GM12878 (cell line): ENCODE measurements around the gene VEZF1. TPM values are rescaled to one million over a fixed set of nuclear protein-coding genes. Genes with fewer than 3 reads are reported as not detected.

Experiments
- ATAC-seq: fragments of 200-7000 bp; cut with Tn5 transposase; 3 replicates; pipeline ENCODE4 v1.9.1; 2020; ENCODE audit warnings: mild to moderate bottlenecking, moderate library complexity
- BruUV-seq: library from RNA; stranded (reverse); fragments of 400-500 nt; replicated peaks from 2 replicates; lab custom pipeline; 2021; lab: Mats Ljungman, UMichigan
- CTCF ChIA-PET: fragments of 300-600 bp; sonication (Branson Sonifier 250); formaldehyde crosslinking; extraction: SDS; loops from one replicate; lab custom pipeline; 2021; ENCODE audit warnings: inconsistent platforms; lab: Yijun Ruan, JAX
- POLR2A ChIA-PET: fragments of 350-600 bp; formaldehyde crosslinking; extraction: SDS; loops from one replicate; lab custom pipeline; 2021; ENCODE audit warnings: inconsistent platforms; lab: Charles Lee
- RAD21 ChIA-PET: fragments of 300-600 bp; sonication (Branson Sonifier 250); formaldehyde crosslinking; loops from one replicate; lab custom pipeline; 2023; ENCODE audit warnings: antibody characterized with exemption; ENCODE audit not compliant: unreplicated experiment; lab: Charles Lee
- SMC1A ChIA-PET: fragments of 300-600 bp; sonication (Branson Sonifier 250); formaldehyde crosslinking; loops from one replicate; lab custom pipeline; 2023; ENCODE audit not compliant: unreplicated experiment, uncharacterized antibody; lab: Charles Lee
- DNase-seq: peaks from one replicate; pipeline ENCODE4 v3.0.0-alpha.2; 2011; ENCODE audit warnings: low read depth, low spot score
- FAIRE-seq: peaks from 3 replicates; lab custom pipeline; 2011; peaks lifted over from hg19 to GRCh38; lab: Jason Lieb, UNC
- H2AFZ ChIP-seq: 2 replicates; pipeline ENCODE4 v1.6.0; 2011; ENCODE audit warnings: low read depth, low read length, control low read depth; ENCODE audit not compliant: control insufficient read depth
- H3K27ac ChIP-seq: 2 replicates; pipeline ENCODE4 v1.5.1; 2011; ENCODE audit warnings: control low read depth; ENCODE audit not compliant: control insufficient read depth, insufficient read depth
- H3K27me3 ChIP-seq, 2 experiments: replicated peaks in 1 of 2; 2 replicates each; pipeline versions ENCODE4 v1.6.0 to v1.6.1; 2011; ENCODE audit warnings: low read length in 1 of 2; ENCODE audit not compliant: control insufficient read depth in 2 of 2, insufficient read depth in 2 of 2
- H3K36me3 ChIP-seq, 2 experiments: 2 replicates each; pipeline ENCODE4 v1.5.1; 2011; ENCODE audit warnings: low read length in 1 of 2; ENCODE audit not compliant: control insufficient read depth in 2 of 2, insufficient read depth in 2 of 2
- H3K4me1 ChIP-seq: 2 replicates; pipeline ENCODE4 v1.6.1; 2011; ENCODE audit warnings: mild to moderate bottlenecking, low read length, moderate library complexity, mixed read lengths; ENCODE audit not compliant: control insufficient read depth, insufficient read depth
- H3K4me2 ChIP-seq: 2 replicates; pipeline ENCODE4 v1.6.0; 2011; ENCODE audit warnings: control low read depth; ENCODE audit not compliant: control insufficient read depth, insufficient read depth
- H3K4me3 ChIP-seq: fragments of 200-600 bp; sonication (generic); 2 replicates; pipeline ENCODE4 v1.5.1; 2016
- H3K79me2 ChIP-seq: 2 replicates; pipeline ENCODE4 v1.6.0; 2011; ENCODE audit warnings: low read length; ENCODE audit not compliant: control insufficient read depth, insufficient read depth
- H3K9ac ChIP-seq: 2 replicates; pipeline ENCODE4 v1.8.0; 2011; ENCODE audit warnings: low read length, control low read depth, mixed read lengths; ENCODE audit not compliant: control insufficient read depth, insufficient read depth
- H3K9me3 ChIP-seq: replicated peaks from 3 replicates; pipeline ENCODE4 v1.5.1; 2011; ENCODE audit warnings: mild to moderate bottlenecking, low read length; ENCODE audit not compliant: control insufficient read depth, insufficient read depth
- H4K20me1 ChIP-seq: 2 replicates; pipeline ENCODE4 v1.6.0; 2011; ENCODE audit not compliant: control insufficient read depth, insufficient read depth
- CBX5 ChIP-seq: sonication (generic); IDR thresholded peaks from 2 replicates; pipeline ENCODE4 v1.6.1; 2016; ENCODE audit warnings: low read depth, moderate library complexity, mild to moderate bottlenecking, inconsistent platforms
- CHD4 ChIP-seq: fragments of 200-600 bp; sonication (generic); IDR thresholded peaks from 2 replicates; pipeline ENCODE4 v1.6.1; 2016; ENCODE audit warnings: mild to moderate bottlenecking
- HCFC1 ChIP-seq: fragments of 150-350 bp; IDR thresholded peaks from 2 replicates; pipeline ENCODE4 v1.6.1; 2014; ENCODE audit warnings: low read length
- IKZF2 ChIP-seq, 2 experiments: fragments of 450-650 bp; IDR thresholded peaks; 2 replicates each; pipeline ENCODE4 v1.6.1; 2017; ENCODE audit warnings: mild to moderate bottlenecking in 2 of 2, moderate library complexity in 2 of 2
- KAT2A ChIP-seq: conservative IDR thresholded peaks from 2 replicates; pipeline ENCODE4 v1.6.1; 2011; ENCODE audit warnings: low read depth, low read length; ENCODE audit not compliant: control insufficient read depth
- LARP7 ChIP-seq: fragments of 450-650 bp; IDR thresholded peaks from 2 replicates; pipeline ENCODE4 v1.6.1; 2017; ENCODE audit warnings: mild to moderate bottlenecking
- NR2C2 ChIP-seq: IDR thresholded peaks from 2 replicates; pipeline ENCODE4 v1.6.1; 2011; ENCODE audit warnings: borderline replicate concordance, low read depth; ENCODE audit not compliant: control insufficient read depth, insufficient read length
- NRF1 ChIP-seq: conservative IDR thresholded peaks from 2 replicates; pipeline ENCODE4 v1.6.1; 2011; ENCODE audit warnings: mild to moderate bottlenecking, low read depth, low read length, improper control_type of control experiment
- RFX5 ChIP-seq: IDR thresholded peaks from 2 replicates; pipeline ENCODE4 v1.6.1; 2011; ENCODE audit warnings: low read depth, low read length, improper control_type of control experiment
- RUNX3 ChIP-seq: IDR thresholded peaks from 2 replicates; pipeline ENCODE4 v1.6.1; 2012; ENCODE audit warnings: low read length, inconsistent platforms
- SKIL ChIP-seq: fragments of 450-650 bp; IDR thresholded peaks from 2 replicates; pipeline ENCODE4 v1.6.1; 2017; ENCODE audit warnings: mild to moderate bottlenecking, low read depth, inconsistent platforms; ENCODE audit not compliant: poor library complexity, severe bottlenecking
- TAF1 ChIP-seq: IDR thresholded peaks from 2 replicates; pipeline ENCODE4 v1.6.1; 2011; ENCODE audit warnings: mild to moderate bottlenecking, low read depth, low read length, borderline replicate concordance
- TBL1XR1 ChIP-seq: IDR thresholded peaks from 2 replicates; pipeline ENCODE4 v1.6.1; 2012; ENCODE audit warnings: low read depth, low read length, improper control_type of control experiment
- YBX1 ChIP-seq: fragments of 450-650 bp; IDR thresholded peaks from 2 replicates; pipeline ENCODE4 v1.6.1; 2016; ENCODE audit warnings: antibody characterized with exemption
- ZNF274 ChIP-seq: IDR thresholded peaks from one replicate; pipeline ENCODE4 v1.8.0; 2011; ENCODE audit not compliant: insufficient read length, insufficient read depth
- whole genome bisulfite sequencing: methylation state at CpG from one replicate; pipeline ENCODE4 v1.1.6; 2016; ENCODE audit warnings: low lambda C conversion rate; ENCODE audit not compliant: insufficient replicate concordance, insufficient coverage; ENCODE audit errors: missing lambda C conversion rate; 5-methylcytosine and 5-hydroxymethylcytosine counted together
- in situ Hi-C: fragments of 300-500 bp; cut with MboI; formaldehyde crosslinking; loops from 9 replicates; pipeline ENCODE4 v1.14.3; 2018; ENCODE audit warnings: mixed read lengths
- intact Hi-C: fragments of 100-400 bp; cut with micrococcal nuclease; formaldehyde crosslinking; loops from one replicate; pipeline ENCODE4 v1.14.2; 2022; ENCODE audit not compliant: unreplicated experiment
- polyA plus RNA-seq, 11 experiments: library from polyadenylated mRNA; depleted of rRNA in 4 of 11; unstranded in 6 of 11; stranded (reverse) in 5 of 11; fragments of >200 nt; fragmentation: Nextera tagmentation in 4 of 11; fragmentation: Illumina TruSeq in 1 of 11; extraction: Ambion mirVana in 4 of 11; extraction: Trizol in 1 of 11; gene quantifications; 1 replicate in 1 of 11; 2 replicates in 10 of 11; pipeline versions ENCODE4 v1.2.1 to v1.2.3, GENCODE V29; 2011 to 2016; ENCODE audit warnings: inconsistent platforms in 2 of 11, missing spikeins in 2 of 11, low read depth in 1 of 11
- total RNA-seq, 4 experiments: library from RNA; depleted of rRNA in 3 of 4; stranded (reverse); fragments of >200 nt in 3 of 4; fragmentation: Illumina TruSeq in 1 of 4; extraction: Trizol in 1 of 4; gene quantifications; 2 replicates each; pipeline versions ENCODE4 v1.2.1 to v1.2.3, GENCODE V29; 2013 to 2021
- TF ChIP-seq, protein P1 (sequence below): fragments of 150-350 bp; IDR thresholded peaks from 2 replicates; pipeline ENCODE4 v1.6.1; 2016; ENCODE audit warnings: low read depth, low read length

Gene VEZF1
- total and polyA plus RNA-seq, 10 of the 15 experiments (the other 5 are each of a cell fraction or from before 2014, with no cell fraction given), result 9.5 to 28.2 (median 20.3) TPM

GRCh38 chr17:57948169-57948554 lies 39.9 kb downstream of the VEZF1 start:
- no TSS peak for BruUV-seq
- Histone ChIP-seq H3K36me3 (no peaks in the 10 kb centered on the region), H4K20me1 (no peaks in the 10 kb centered on the region), H3K4me3 (no peak overlapping the region), H3K4me1 (peaks cover 47% of the 10 kb centered on the region), H3K27ac (no peak overlapping the region), H2AFZ (no peak overlapping the region), H3K4me2 (no peak overlapping the region), H3K27me3 (no peaks in the 10 kb centered on the region), H3K79me2 (no peaks in the 10 kb centered on the region), H3K9me3 (no peaks in the 10 kb centered on the region), H3K9ac (no peak overlapping the region)
- intact Hi-C loops (loop anchor here (5.0 kb wide), 1 partner anchor 39 kb away; the partner anchor contains the start of gene VEZF1), in situ Hi-C loops (no loop called here)
- ChIA-PET CTCF (interaction anchor here (1.0 to 8.1 kb wide), 15 partner anchors 9 to 90 kb away, joined by 3 to 77 read pairs (median 9); no protein-coding TSS in a partner anchor), RAD21 (interaction anchor here (1.0 to 9.4 kb wide), 8 partner anchors 8 to 59 kb away, joined by 3 to 100 read pairs (median 12); partner anchors contain the start of gene SRSF1), POLR2A (interaction anchor here (1.0 to 4.8 kb wide), 6 partner anchors 9 to 60 kb away, joined by 3 to 51 read pairs (median 6); no protein-coding TSS in a partner anchor), SMC1A (interaction anchor here (1.1 to 10.2 kb wide), 9 partner anchors 10 to 97 kb away, joined by 3 to 138 read pairs (median 12); no protein-coding TSS in a partner anchor)
- TF ChIP-seq TBL1XR1 (no peak), NRF1 (no peak), YBX1 (no peak), KAT2A (no peak), IKZF2 (IDR thresholded peaks at IDR 0.05) (no peak), HCFC1 (no peak), TAF1 (no peak), RFX5 (no peak), SKIL (no peak), ZNF274 (no peak), LARP7 (no peak), CHD4 (no peak), CBX5 (no peak), RUNX3 (no peak), NR2C2 (no peak)
- TF ChIP-seq, protein P1, sequence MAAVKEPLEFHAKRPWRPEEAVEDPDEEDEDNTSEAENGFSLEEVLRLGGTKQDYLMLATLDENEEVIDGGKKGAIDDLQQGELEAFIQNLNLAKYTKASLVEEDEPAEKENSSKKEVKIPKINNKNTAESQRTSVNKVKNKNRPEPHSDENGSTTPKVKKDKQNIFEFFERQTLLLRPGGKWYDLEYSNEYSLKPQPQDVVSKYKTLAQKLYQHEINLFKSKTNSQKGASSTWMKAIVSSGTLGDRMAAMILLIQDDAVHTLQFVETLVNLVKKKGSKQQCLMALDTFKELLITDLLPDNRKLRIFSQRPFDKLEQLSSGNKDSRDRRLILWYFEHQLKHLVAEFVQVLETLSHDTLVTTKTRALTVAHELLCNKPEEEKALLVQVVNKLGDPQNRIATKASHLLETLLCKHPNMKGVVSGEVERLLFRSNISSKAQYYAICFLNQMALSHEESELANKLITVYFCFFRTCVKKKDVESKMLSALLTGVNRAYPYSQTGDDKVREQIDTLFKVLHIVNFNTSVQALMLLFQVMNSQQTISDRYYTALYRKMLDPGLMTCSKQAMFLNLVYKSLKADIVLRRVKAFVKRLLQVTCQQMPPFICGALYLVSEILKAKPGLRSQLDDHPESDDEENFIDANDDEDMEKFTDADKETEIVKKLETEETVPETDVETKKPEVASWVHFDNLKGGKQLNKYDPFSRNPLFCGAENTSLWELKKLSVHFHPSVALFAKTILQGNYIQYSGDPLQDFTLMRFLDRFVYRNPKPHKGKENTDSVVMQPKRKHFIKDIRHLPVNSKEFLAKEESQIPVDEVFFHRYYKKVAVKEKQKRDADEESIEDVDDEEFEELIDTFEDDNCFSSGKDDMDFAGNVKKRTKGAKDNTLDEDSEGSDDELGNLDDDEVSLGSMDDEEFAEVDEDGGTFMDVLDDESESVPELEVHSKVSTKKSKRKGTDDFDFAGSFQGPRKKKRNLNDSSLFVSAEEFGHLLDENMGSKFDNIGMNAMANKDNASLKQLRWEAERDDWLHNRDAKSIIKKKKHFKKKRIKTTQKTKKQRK, result no peak
- ATAC-seq (no peak), DNase-seq (no peak), FAIRE-seq (no peak)
- 95% methylated on average over 5 of the region's 5 CpGs for WGBS
